NT2/D1 (cell line): Measurements from ENCODE around the gene CD93.

ENCODE experiments used
- SUZ12 ChIP-seq: IDR thresholded peaks from 2 replicates; pipeline ENCODE4 v1.6.1; 2011; ENCODE audit not compliant: insufficient read length, insufficient read depth; ENCODE audit errors: extremely low read depth
- YY1 ChIP-seq: IDR thresholded peaks from 2 replicates; pipeline ENCODE4 v1.6.1; 2011; ENCODE audit not compliant: insufficient read length, insufficient read depth
- ZNF274 ChIP-seq: IDR thresholded peaks from 2 replicates; pipeline ENCODE4 v1.6.1; 2011; ENCODE audit warnings: mild to moderate bottlenecking, low read depth, low read length

DNA sequence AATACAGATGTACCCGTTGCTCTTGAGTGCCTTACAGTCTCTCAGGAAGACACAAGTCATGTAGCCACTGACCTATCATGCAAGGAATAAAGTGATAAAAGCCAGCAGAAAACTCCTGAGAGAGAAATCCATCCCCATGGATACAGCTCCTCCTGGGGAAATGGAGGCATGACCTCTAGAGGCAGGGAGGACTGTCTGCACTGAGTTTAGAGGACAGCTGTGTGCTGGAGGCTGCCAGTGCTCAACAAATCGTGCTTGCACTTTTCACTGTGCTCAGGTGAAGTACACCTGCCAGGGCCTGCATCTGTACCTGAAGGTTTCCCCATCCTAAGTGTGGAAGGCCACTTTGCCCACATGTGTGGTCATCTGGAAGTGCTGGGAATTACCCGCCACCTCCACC, 12.1 kb downstream of the CD93 start:
- no peak for TF ChIP-seq SUZ12
- no peak for TF ChIP-seq ZNF274
- no peak for TF ChIP-seq YY1
